Measurements from ENCODE around the gene TMIGD2. TPM values are rescaled to one million over a fixed set of nuclear protein-coding genes. Genes with fewer than 3 reads are reported as not detected.
A peak's percentile ranks its signal among the peaks of the same experiment; 100 is the strongest.

The TMIGD2 gene
- total RNA-seq, 1 experiment from 2014 or later = not detected

DNA sequence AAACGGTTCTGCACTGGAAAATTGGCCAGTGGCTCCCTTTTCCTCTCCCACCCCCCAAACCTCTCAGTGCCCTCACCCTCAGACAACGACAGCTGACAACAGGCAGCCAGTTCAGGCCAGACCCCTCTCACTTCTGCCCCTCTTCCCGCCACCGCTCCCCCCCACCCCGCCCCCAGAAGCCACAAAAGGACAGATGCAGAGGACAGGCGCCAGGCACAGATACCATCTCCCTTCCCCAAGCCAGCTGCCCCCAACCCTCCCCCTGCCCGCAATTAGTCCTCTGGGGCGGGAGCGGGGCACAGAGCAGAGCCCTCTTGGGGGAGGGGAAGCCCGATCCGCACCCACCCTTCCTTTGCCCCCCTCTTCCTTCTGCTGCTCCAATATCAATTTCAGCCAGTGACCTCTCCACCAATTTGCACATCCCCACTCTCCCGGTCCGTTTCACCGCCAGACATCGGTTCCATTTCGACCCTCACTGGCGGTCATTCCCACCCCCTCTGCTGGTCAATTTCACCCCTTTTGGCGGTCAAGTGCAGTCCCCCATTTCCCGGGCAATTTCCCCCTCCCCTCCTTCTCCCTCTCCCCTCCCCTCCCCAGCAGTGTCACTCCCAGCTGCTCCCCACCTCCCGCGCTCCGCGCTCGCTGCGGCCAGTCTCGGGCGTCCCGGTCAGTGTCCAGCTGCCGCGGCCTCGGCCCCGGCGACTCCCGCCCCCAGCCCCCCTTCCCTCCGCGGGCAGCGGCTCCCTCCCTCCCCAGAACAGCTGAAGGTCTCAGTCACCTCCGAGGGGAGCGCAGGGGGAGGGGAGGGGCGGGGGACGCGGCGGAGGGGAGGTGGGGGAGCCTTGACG is 23.5 kb downstream of the TMIGD2 start, which contains the start of gene SHD:
SHD (plus strand) TSS at position 848 of the 848 bp plus-strand sequence. CDS start 798 bp downstream, outside the sequence.
- DNase-seq (ENCODE audit: low read depth, low spot score) (no peak), ATAC-seq (peak; percentile 50; the same call in 1 of the 2 replicates)
- Histone ChIP-seq H3K36me3 (ENCODE audit: control insufficient read depth, insufficient read depth, low read length) (no peaks in the 10 kb centered on the region), H3K9me3 (ENCODE audit: control insufficient read depth, insufficient read depth, low read depth, low read length) (no peaks in the 10 kb centered on the region), H3K4me3 (ENCODE audit: low read depth in 2 of 2, low read length in 2 of 2) (peak within 1 kb of the TSS; percentile 30), H3K27ac (ENCODE audit: low read length) (no peak within 1 kb of the TSS), H3K4me1 (ENCODE audit: control insufficient read depth, insufficient read depth, low read length) (no peaks in the 10 kb centered on the region), H3K27me3 (ENCODE audit: control insufficient read depth, insufficient read depth, low read length) (no peaks in the 10 kb centered on the region; the same call in 1 of the 2 replicates)
- ChIA-PET POLR2A (interaction anchor here (0.5 to 0.6 kb wide), 2 partner anchors 19 to 68 kb away, joined by 5 read pairs; no protein-coding TSS in a partner anchor), CTCF (no interaction called here)
- BruUV-seq (replicated peaks) = no TSS peak
- in situ Hi-C loops (cut with HindIII; ENCODE audit: low pct_unique_long_range_greater_than_20kb, low sequenced_read_pairs) = no loop called here
- intact Hi-C loops (cut with micrococcal nuclease; ENCODE audit: unreplicated experiment) = no loop called here
- TF ChIP-seq SIN3A (IDR thresholded peaks at IDR 0.05; ENCODE audit: borderline replicate concordance, insufficient read depth, low read depth, low read length) = no peak
- TF ChIP-seq TCF7L2 (IDR thresholded peaks at IDR 0.05; ENCODE audit: low read depth, low read length) = no peak
- TF ChIP-seq, protein P1, sequence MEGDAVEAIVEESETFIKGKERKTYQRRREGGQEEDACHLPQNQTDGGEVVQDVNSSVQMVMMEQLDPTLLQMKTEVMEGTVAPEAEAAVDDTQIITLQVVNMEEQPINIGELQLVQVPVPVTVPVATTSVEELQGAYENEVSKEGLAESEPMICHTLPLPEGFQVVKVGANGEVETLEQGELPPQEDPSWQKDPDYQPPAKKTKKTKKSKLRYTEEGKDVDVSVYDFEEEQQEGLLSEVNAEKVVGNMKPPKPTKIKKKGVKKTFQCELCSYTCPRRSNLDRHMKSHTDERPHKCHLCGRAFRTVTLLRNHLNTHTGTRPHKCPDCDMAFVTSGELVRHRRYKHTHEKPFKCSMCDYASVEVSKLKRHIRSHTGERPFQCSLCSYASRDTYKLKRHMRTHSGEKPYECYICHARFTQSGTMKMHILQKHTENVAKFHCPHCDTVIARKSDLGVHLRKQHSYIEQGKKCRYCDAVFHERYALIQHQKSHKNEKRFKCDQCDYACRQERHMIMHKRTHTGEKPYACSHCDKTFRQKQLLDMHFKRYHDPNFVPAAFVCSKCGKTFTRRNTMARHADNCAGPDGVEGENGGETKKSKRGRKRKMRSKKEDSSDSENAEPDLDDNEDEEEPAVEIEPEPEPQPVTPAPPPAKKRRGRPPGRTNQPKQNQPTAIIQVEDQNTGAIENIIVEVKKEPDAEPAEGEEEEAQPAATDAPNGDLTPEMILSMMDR (IDR thresholded peaks at IDR 0.05) = no peak
- TF ChIP-seq, protein P2, sequence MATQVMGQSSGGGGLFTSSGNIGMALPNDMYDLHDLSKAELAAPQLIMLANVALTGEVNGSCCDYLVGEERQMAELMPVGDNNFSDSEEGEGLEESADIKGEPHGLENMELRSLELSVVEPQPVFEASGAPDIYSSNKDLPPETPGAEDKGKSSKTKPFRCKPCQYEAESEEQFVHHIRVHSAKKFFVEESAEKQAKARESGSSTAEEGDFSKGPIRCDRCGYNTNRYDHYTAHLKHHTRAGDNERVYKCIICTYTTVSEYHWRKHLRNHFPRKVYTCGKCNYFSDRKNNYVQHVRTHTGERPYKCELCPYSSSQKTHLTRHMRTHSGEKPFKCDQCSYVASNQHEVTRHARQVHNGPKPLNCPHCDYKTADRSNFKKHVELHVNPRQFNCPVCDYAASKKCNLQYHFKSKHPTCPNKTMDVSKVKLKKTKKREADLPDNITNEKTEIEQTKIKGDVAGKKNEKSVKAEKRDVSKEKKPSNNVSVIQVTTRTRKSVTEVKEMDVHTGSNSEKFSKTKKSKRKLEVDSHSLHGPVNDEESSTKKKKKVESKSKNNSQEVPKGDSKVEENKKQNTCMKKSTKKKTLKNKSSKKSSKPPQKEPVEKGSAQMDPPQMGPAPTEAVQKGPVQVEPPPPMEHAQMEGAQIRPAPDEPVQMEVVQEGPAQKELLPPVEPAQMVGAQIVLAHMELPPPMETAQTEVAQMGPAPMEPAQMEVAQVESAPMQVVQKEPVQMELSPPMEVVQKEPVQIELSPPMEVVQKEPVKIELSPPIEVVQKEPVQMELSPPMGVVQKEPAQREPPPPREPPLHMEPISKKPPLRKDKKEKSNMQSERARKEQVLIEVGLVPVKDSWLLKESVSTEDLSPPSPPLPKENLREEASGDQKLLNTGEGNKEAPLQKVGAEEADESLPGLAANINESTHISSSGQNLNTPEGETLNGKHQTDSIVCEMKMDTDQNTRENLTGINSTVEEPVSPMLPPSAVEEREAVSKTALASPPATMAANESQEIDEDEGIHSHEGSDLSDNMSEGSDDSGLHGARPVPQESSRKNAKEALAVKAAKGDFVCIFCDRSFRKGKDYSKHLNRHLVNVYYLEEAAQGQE (IDR thresholded peaks at IDR 0.05; ENCODE audit: insufficient read depth in 1 of 2, low read depth in 2 of 2, low read length in 1 of 2) = no peak

DNA sequence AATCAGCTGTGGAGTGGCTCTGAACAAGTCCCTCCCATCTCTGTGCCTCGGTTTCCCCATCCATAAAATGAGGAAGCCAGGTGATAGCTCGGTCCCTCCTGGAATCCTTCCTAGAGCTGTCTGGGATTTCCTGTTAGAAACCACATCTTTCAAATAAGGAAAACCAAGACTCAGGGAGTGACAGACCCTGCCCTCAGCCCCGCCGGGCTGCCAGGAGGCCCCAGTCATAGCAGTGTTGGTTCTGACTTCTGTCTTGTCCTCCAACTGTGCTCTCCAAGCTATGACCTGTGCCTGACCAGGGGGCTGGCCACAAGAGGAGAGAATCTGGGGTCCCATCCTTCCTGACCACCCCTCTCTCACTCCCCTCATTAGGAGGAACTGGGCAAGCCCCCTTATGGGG is 24.2 kb downstream of the TMIGD2 start:
- ATAC-seq = no peak
- Histone ChIP-seq H3K27me3 (ENCODE audit: control insufficient read depth, insufficient read depth, low read length) (no peaks in the 10 kb centered on the region; the same call in 1 of the 2 replicates), H3K4me1 (ENCODE audit: control insufficient read depth, insufficient read depth, low read length) (no peaks in the 10 kb centered on the region), H3K27ac (ENCODE audit: low read length) (no peak overlapping the region), H3K36me3 (ENCODE audit: control insufficient read depth, insufficient read depth, low read length) (no peaks in the 10 kb centered on the region), H3K4me3 (ENCODE audit: low read depth in 2 of 2, low read length in 2 of 2) (no peak overlapping the region), H3K9me3 (ENCODE audit: control insufficient read depth, insufficient read depth, low read depth, low read length) (no peaks in the 10 kb centered on the region)
- DNase-seq (ENCODE audit: low read depth, low spot score) = no peak
- BruUV-seq (replicated peaks) = no TSS peak
- CTCF ChIA-PET = no interaction called here
- no peak for TF ChIP-seq SIN3A (IDR thresholded peaks at IDR 0.05; ENCODE audit: borderline replicate concordance, insufficient read depth, low read depth, low read length)
- TF ChIP-seq, protein P1 (IDR thresholded peaks at IDR 0.05) = no peak
- TF ChIP-seq TCF7L2 (IDR thresholded peaks at IDR 0.05; ENCODE audit: low read depth, low read length) = no peak
- no peak for TF ChIP-seq POLR2AphosphoS5 (IDR thresholded peaks at IDR 0.05; ENCODE audit: low read depth, low read length)
- TF ChIP-seq, protein P2 (IDR thresholded peaks at IDR 0.05; ENCODE audit: insufficient read depth in 1 of 2, low read depth in 2 of 2, low read length in 1 of 2) = no peak
- intact Hi-C loops (cut with micrococcal nuclease; ENCODE audit: unreplicated experiment) = no loop called here
- in situ Hi-C loops (cut with HindIII; ENCODE audit: low pct_unique_long_range_greater_than_20kb, low sequenced_read_pairs) = no loop called here
- POLR2A ChIA-PET = interaction anchor here (0.6 kb wide), 1 partner anchor 68 kb away, joined by 5 read pairs; no protein-coding TSS in a partner anchor
